Measurements from ENCODE around the gene HACE1.
"Not testable (repeated sequence)": the region's sequence is repeated elsewhere in the genome, so short reads cannot be mapped to it uniquely, and the experiment has no call there.

Gene HACE1

GRCh38 chr6:104855507-104855906 is 4.2 kb downstream of the HACE1 start:
- Mint-ChIP-seq H3K27me3 (no peaks in the 10 kb centered on the region), H3K4me1 (ENCODE audit: low read depth) (peaks cover 18% of the 10 kb centered on the region), H3K27ac (no peak overlapping the region), H3K4me3 (no peak overlapping the region), H3K9me3 (no peaks in the 10 kb centered on the region), H3K36me3 (ENCODE audit: low read depth) (peaks cover 24% of the 10 kb centered on the region)
- DNase-seq: no peak

DNA sequence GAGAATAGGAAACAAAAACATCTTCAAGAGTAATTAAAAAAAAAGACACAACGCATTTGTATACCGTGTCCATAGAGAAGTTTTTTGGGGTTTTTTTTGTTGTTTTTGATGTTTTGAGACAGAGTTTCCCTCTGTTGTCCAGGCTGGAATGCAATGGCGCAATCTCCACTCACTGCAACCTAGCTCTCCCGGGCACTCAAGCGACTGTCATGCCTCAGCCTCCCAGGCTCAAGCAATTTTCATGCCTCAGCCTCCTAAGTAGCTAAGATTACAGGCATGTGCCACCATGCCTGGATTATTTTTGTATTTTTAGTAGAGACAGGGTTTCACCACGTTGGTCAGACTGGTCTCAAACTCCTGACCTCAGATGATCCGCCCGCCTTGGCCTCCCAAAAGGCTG is 12.0 kb downstream of the HACE1 start:
- not testable (repeated sequence) for DNase-seq; H3K4me3 Mint-ChIP-seq; H3K27ac Mint-ChIP-seq; H3K27me3 Mint-ChIP-seq; H3K9me3 Mint-ChIP-seq; H3K4me1 Mint-ChIP-seq (ENCODE audit: low read depth)
- H3K36me3 Mint-ChIP-seq (ENCODE audit: low read depth): peaks cover 56% of the 10 kb centered on the region

DNA sequence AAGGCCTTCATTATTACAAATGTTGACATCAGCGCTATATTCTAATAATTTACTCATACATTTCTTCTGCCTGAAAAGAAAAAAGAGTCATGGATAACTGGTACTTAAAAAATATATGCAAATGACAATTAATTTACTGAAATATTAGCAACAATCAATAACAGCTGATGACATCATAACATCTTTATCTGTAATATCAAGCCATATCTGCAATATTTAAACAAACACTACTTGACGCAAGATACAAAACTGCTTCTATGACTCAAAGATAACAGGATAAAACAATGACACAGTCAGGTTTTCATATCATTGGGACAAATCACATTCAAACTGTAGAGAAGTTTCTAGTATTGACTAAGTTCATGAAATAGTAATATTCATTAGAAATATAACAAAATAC is 16.5 kb downstream of the HACE1 start:
- H3K27me3 Mint-ChIP-seq: no peaks in the 10 kb centered on the region
- no peak for DNase-seq
- no peaks in the 10 kb centered on the region for H3K9me3 Mint-ChIP-seq
- peaks cover 49% of the 10 kb centered on the region for H3K36me3 Mint-ChIP-seq (ENCODE audit: low read depth)
- H3K27ac Mint-ChIP-seq: no peak overlapping the region
- no peaks in the 10 kb centered on the region for H3K4me1 Mint-ChIP-seq (ENCODE audit: low read depth)
- H3K4me3 Mint-ChIP-seq: no peak overlapping the region

DNA sequence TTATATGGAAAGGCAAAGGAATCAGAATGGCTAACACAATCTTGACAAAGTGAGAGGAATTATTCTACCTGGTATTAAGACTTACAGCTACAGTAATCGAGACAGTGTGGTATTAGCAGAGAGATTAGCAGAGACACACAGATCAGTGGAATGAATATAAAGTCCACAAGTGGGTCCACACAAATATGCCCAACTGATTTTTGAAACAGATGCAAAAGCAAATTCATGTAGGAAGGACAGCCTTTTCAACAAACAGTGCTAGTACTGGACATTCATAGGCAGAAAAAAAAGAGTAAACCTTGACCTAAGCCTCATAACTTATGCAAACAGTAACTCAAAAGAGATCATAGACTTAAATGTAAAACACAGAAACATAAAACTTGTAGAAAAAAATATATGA is 22.6 kb downstream of the HACE1 start:
- Mint-ChIP-seq H3K27ac (no peak overlapping the region), H3K4me3 (no peak overlapping the region), H3K36me3 (ENCODE audit: low read depth) (peaks cover 68% of the 10 kb centered on the region), H3K9me3 (no peaks in the 10 kb centered on the region), H3K27me3 (no peaks in the 10 kb centered on the region), H3K4me1 (ENCODE audit: low read depth) (no peaks in the 10 kb centered on the region)
- no peak for DNase-seq

DNA sequence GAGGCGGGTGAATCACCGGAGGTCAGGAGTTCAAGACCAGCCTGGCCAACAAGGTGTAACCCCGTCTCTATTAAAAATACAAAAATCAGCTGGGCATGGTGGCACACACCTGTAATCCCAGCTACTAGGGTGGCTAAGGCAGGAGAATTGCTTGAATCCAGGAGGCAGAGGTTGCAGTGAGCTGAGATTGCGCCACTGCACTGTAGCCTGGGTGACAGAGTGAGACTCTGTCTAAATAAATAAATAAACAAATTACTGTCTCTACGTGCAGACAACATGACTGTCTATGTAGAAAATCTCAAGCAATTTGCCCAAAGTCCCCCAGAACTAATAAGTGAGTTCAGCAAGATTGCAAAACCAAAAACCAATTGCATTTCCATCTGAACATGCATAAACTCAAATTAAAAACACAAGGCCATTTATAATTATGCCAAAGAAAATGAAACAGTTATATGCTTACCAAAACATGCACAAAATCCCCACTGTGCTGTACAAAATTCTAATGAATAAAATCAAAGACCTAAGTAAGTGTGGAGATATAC is 23.2 kb downstream of the HACE1 start:
- H3K36me3 Mint-ChIP-seq (ENCODE audit: low read depth): peaks cover 72% of the 10 kb centered on the region
- DNase-seq, H3K27ac Mint-ChIP-seq: not testable (repeated sequence)

DNA sequence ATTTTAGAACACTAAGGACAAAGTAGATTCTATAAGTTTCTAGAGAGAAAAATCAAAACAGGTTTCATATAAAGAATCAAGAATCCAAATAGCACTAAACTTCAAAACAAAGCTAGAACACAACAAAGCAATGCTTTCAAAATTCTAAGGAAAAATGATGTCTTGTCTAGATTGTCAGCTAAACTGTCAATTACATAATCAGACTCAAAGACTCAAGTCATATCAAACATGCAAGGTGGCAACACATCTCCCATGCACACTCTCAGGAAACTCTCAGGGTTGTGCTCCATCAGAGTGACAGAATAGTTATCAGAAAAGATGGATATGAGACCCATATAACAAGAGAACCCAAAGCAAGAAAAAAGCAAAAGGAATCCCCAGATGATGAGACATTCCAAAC is 23.9 kb downstream of the HACE1 start:
- H3K4me3 Mint-ChIP-seq: no peak overlapping the region
- H3K36me3 Mint-ChIP-seq (ENCODE audit: low read depth): peaks cover 80% of the 10 kb centered on the region
- H3K27me3 Mint-ChIP-seq: no peaks in the 10 kb centered on the region
- H3K27ac Mint-ChIP-seq: no peak overlapping the region
- H3K9me3 Mint-ChIP-seq: no peaks in the 10 kb centered on the region
- H3K4me1 Mint-ChIP-seq (ENCODE audit: low read depth): no peaks in the 10 kb centered on the region
- no peak for DNase-seq

More for the DNA sequence above, 23.2 kb downstream of the HACE1 start:
- not testable (repeated sequence) for H3K9me3 Mint-ChIP-seq; H3K27me3 Mint-ChIP-seq; H3K4me3 Mint-ChIP-seq; H3K4me1 Mint-ChIP-seq (ENCODE audit: low read depth)

DNA sequence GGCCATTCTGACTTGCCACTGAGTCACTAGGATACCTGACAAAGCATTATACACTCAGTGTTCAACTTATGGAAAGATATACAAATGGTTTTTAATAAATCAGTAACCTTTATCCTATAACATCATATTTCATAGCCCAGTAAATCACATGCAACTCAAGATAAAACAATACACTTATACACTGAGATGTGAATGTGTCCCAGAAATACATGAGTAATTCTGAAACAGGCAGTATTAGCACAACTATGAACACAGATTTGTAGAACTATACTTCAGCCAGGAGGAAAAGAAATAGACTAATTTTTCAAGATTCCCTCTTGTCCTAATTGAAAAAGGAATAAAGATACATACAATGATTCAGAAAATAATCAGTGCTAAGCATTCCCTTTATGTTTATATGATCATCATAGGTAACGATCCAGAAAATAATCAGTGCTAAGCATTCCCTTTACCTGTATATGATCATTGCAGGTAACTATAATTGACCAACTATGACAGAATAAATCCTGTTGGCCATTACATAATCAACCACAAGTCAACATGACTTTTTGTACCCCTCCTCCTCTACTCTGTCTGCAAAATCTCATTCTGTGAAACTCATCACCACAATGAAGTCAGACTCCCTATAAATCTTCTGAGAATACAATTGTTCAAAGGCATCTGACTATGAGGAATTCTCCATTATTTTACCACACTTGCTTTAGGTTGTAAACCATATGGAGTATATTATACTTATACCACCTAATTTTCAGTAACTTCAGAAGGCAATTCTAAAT is 30.3 kb downstream of the HACE1 start:
- Mint-ChIP-seq H3K27me3 (no peaks in the 10 kb centered on the region), H3K9me3 (peaks cover 2% of the 10 kb centered on the region), H3K4me1 (ENCODE audit: low read depth) (peaks cover 4% of the 10 kb centered on the region), H3K36me3 (ENCODE audit: low read depth) (peaks cover 52% of the 10 kb centered on the region), H3K4me3 (no peak overlapping the region), H3K27ac (no peak overlapping the region)
- DNase-seq: no peak

DNA sequence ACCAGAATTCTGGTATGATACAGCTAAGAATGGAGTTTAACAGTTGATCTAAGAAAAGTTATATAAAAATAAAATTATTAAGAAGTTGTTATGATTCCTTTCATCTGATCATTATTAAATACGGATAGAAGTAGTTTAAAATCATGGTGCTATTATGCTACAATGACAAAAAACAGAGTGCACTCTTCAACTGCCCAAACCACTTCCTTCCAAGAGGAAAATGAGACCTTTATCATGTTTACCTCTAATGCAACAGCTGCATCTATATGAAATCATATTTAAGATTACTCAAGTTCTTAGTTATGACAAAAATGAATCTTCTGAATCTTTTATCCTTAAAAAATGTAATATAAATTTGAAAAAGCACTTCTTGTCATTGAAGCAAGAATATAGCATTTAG is 31.2 kb downstream of the HACE1 start:
- H3K4me1 Mint-ChIP-seq (ENCODE audit: low read depth): peaks cover 4% of the 10 kb centered on the region
- DNase-seq: no peak
- no peak overlapping the region for H3K4me3 Mint-ChIP-seq
- peaks cover 51% of the 10 kb centered on the region for H3K36me3 Mint-ChIP-seq (ENCODE audit: low read depth)
- peaks cover 2% of the 10 kb centered on the region for H3K9me3 Mint-ChIP-seq
- H3K27ac Mint-ChIP-seq: no peak overlapping the region
- H3K27me3 Mint-ChIP-seq: no peaks in the 10 kb centered on the region

GRCh38 chr6:104820820-104821219 is 38.9 kb downstream of the HACE1 start:
- H3K9me3 Mint-ChIP-seq, H3K27me3 Mint-ChIP-seq: not testable (repeated sequence)

GRCh38 chr6:104816125-104816524 is 43.6 kb downstream of the HACE1 start:
- Mint-ChIP-seq H3K36me3 (ENCODE audit: low read depth) (peaks cover 45% of the 10 kb centered on the region), H3K27me3 (no peaks in the 10 kb centered on the region), H3K4me1 (ENCODE audit: low read depth) (peaks cover 12% of the 10 kb centered on the region), H3K27ac (no peak overlapping the region), H3K9me3 (no peaks in the 10 kb centered on the region), H3K4me3 (no peak overlapping the region)
- DNase-seq: no peak

More at GRCh38 chr6:104820820-104821219, 38.9 kb downstream of the HACE1 start:
- H3K36me3 Mint-ChIP-seq (ENCODE audit: low read depth): peaks cover 61% of the 10 kb centered on the region
- H3K27ac Mint-ChIP-seq; H3K4me3 Mint-ChIP-seq; H3K4me1 Mint-ChIP-seq (ENCODE audit: low read depth); DNase-seq: not testable (repeated sequence)

GRCh38 chr6:104814743-104815142 is 45.0 kb downstream of the HACE1 start:
- no peaks in the 10 kb centered on the region for H3K27me3 Mint-ChIP-seq
- H3K4me3 Mint-ChIP-seq: no peak overlapping the region
- no peak for DNase-seq
- peaks cover 12% of the 10 kb centered on the region for H3K4me1 Mint-ChIP-seq (ENCODE audit: low read depth)
- no peaks in the 10 kb centered on the region for H3K9me3 Mint-ChIP-seq
- H3K36me3 Mint-ChIP-seq (ENCODE audit: low read depth): peaks cover 37% of the 10 kb centered on the region
- no peak overlapping the region for H3K27ac Mint-ChIP-seq

DNA sequence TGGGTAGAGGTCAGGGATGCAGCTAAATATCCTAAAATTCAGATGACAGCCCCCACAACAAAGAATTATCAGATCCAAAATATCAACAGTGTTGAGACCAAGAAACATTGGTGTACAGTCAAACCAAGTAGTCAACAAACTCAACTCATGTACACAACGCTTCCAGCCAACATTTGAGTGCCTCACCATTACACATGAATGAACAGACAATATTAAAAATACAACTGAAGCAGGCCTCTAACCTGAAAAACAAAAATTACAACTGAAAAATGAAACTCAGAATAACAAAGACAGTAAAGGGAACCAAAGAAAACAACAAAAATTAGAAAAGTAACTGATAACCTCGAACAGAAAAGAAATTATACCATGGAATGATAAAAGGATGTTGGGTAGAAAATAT is 46.2 kb downstream of the HACE1 start:
- no peak for DNase-seq
- H3K27ac Mint-ChIP-seq: no peak overlapping the region
- no peaks in the 10 kb centered on the region for H3K27me3 Mint-ChIP-seq
- H3K4me1 Mint-ChIP-seq (ENCODE audit: low read depth): peaks cover 7% of the 10 kb centered on the region
- peaks cover 29% of the 10 kb centered on the region for H3K36me3 Mint-ChIP-seq (ENCODE audit: low read depth)
- H3K4me3 Mint-ChIP-seq: no peak overlapping the region
- H3K9me3 Mint-ChIP-seq: no peaks in the 10 kb centered on the region

- no peak for DNase-seq
- Mint-ChIP-seq H3K27me3 (no peaks in the 10 kb centered on the region), H3K36me3 (ENCODE audit: low read depth) (peaks cover 29% of the 10 kb centered on the region), H3K27ac (no peak overlapping the region), H3K9me3 (peaks cover 7% of the 10 kb centered on the region), H3K4me3 (no peak overlapping the region), H3K4me1 (ENCODE audit: low read depth) (no peaks in the 10 kb centered on the region)
Observed at GRCh38 chr6:104809116-104809515, 50.6 kb downstream of the HACE1 start.

DNA sequence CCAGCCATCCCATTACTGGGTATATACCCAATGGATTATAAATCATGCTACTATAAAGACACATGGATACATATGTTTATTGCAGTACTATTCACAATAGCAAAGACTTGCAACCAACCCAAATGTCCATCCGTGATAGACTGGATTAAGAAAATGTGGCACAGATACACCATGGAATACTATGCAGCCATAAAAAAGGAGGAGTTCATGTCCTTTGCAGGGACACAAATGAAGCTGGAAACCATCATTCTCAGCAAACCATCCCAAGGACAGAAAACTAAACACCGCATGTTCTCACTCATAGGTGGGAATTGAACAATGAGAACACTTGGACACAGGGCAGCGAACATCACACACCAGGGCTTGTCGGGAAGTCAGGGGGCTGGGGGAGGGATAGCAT is 54.4 kb downstream of the HACE1 start:
- Mint-ChIP-seq H3K9me3 (peaks cover 14% of the 10 kb centered on the region), H3K36me3 (ENCODE audit: low read depth) (peaks cover 59% of the 10 kb centered on the region)
- H3K27ac Mint-ChIP-seq; H3K4me3 Mint-ChIP-seq; DNase-seq; H3K4me1 Mint-ChIP-seq (ENCODE audit: low read depth); H3K27me3 Mint-ChIP-seq: not testable (repeated sequence)

DNA sequence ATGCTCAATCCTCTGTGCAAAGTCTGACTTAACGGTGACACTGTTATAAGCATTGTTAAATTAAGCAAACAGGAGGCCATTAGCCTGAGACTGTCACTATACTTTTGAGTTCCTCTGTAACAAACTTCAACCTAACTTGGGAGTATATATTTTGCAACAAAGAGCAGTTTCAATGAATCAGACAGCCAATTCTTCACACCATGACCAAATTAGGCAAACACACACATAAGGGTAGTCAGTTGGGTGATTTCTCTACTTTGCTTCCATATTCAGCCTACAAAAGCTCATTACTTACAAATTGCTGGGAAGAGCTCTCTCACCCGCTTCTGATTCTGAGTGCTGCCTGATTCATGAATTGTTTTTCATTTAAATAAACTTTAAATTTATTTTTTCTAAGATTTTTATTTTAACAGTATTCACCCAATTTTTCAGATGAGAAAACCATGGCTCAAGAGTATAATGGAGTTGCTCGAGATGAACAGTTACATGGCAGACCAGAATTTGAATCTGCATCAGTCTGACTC is 60.5 kb downstream of the HACE1 start:
- Mint-ChIP-seq H3K4me3 (no peak overlapping the region), H3K27ac (no peak overlapping the region), H3K36me3 (ENCODE audit: low read depth) (peaks cover 53% of the 10 kb centered on the region), H3K9me3 (peaks cover 7% of the 10 kb centered on the region), H3K27me3 (no peaks in the 10 kb centered on the region), H3K4me1 (ENCODE audit: low read depth) (peaks cover 4% of the 10 kb centered on the region)
- DNase-seq: no peak

Data from activated T-cell treated with anti-CD3 and anti-CD28 coated beads, Interleukin-2, amount 50 U/mL, for 24 hours (primary cell).